A375 (cell line): Measurements from ENCODE around the gene CKMT1A. TPM values are rescaled to one million over a fixed set of nuclear protein-coding genes. Genes with fewer than 3 reads are reported as not detected.

ENCODE experiments used
- small RNA-seq: library from RNA; depleted of rRNA; stranded (forward); fragments of <200 nt; gene quantifications from one replicate; pipeline ENCODE3, GENCODE V24; 2014
- total RNA-seq: library from RNA; depleted of rRNA; stranded (reverse); fragments of >200 nt; shearing (Covaris generic); gene quantifications from 2 replicates; pipeline ENCODE4 v1.2.3, GENCODE V29; 2014; rRNA removed

Gene CKMT1A
- 0.34 and 0.45 TPM in 2 replicates for total RNA-seq

GRCh38 chr15:43693148-43694022, at the start of gene CKMT1A:
Gene CKMT1A, plus strand, starts transcription at chr15:43693859. Its CDS starts 192 bp downstream, at chr15:43694051.

GRCh38 chr15:43648649-43649429, 44.8 kb upstream of the CKMT1A start, which contains the start of gene CATSPER2:
Gene CATSPER2, minus strand, starts transcription at chr15:43648844. Its CDS starts 783 bp downstream, at chr15:43648061.

GRCh38 chr15:43746245-43746902, 52.7 kb downstream of the CKMT1A start, which contains the start of gene PDIA3:
Gene PDIA3, plus strand, starts transcription at chr15:43746438. Its CDS starts 102 bp downstream, at chr15:43746540.

Small RNA genes within 50 kb of the gene (small RNA-seq; reads per million reads assigned to genes)
- gene PDIA3P2: not detected
- not detected for gene RNU6-353P
- gene RNU6-354P: not detected

Other genes starting within 250 kb of the CKMT1A start
- gene TP53BP1, start 200.7 kb upstream of the CKMT1A start, total RNA-seq: 37.9 and 43.2 TPM in 2 replicates
- gene MAP1A, start 176.3 kb upstream of the CKMT1A start, total RNA-seq: 2.2 and 2.4 TPM in 2 replicates
- gene PPIP5K1, start 103.7 kb upstream of the CKMT1A start, total RNA-seq: 7.5 and 26.7 TPM in 2 replicates
- gene CKMT1B, start 99.8 kb upstream of the CKMT1A start, total RNA-seq: 1.3 TPM in 1 of 2 replicates, not detected in the other
- gene STRC, start 75.1 kb upstream of the CKMT1A start, total RNA-seq: 0.21 TPM in 1 of 2 replicates, not detected in the other
- gene CATSPER2, start 45.0 kb upstream of the CKMT1A start, total RNA-seq: 1.1 and 2.0 TPM in 2 replicates
- gene PDIA3, start 52.6 kb downstream of the CKMT1A start, total RNA-seq: 99.9 and 113 TPM in 2 replicates
- 1.2 and 1.3 TPM in 2 replicates for gene ELL3, start 83.1 kb downstream of the CKMT1A start, total RNA-seq
- 517 and 590 TPM in 2 replicates for gene SERF2, start 98.5 kb downstream of the CKMT1A start, total RNA-seq
- gene SERINC4, start 106.4 kb downstream of the CKMT1A start, total RNA-seq: 0.08 and 0.23 TPM in 2 replicates
- 40.3 and 59.4 TPM in 2 replicates for gene HYPK, start 106.7 kb downstream of the CKMT1A start, total RNA-seq
- 25.8 and 27.2 TPM in 2 replicates for gene MFAP1, start 130.8 kb downstream of the CKMT1A start, total RNA-seq
- gene WDR76, start 133.1 kb downstream of the CKMT1A start, total RNA-seq: 19.4 and 27.3 TPM in 2 replicates